Right atrium auricular region (tissue), 2 donors: Measurements from ENCODE around the gene CTBP1. TPM values are rescaled to one million over a fixed set of nuclear protein-coding genes. Genes with fewer than 3 reads are reported as not detected.
A peak's percentile ranks its signal among the peaks of the same experiment; 100 is the strongest.

Source experiments
- DNase-seq: peaks from one replicate; pipeline ENCODE4 v3.0.0-alpha.2; 2019; ENCODE audit warnings: low spot score
- H3K27ac ChIP-seq, 2 donors: fragments of 200-600 bp; sonication (generic); 1 replicate in 1 of 2; 2 replicates in 1 of 2; pipeline ENCODE4 v1.5.1; 2016 to 2019
- H3K27me3 ChIP-seq, 2 donors: fragments of 200-600 bp; sonication (generic); one replicate each; pipeline versions ENCODE4 v1.5.1 to v1.6.0; 2017 to 2019
- H3K36me3 ChIP-seq: fragments of 200-600 bp; sonication (generic); one replicate; pipeline ENCODE4 v1.5.1; 2016
- H3K4me1 ChIP-seq, 2 donors: fragments of 200-600 bp; sonication (generic); one replicate each; pipeline versions ENCODE4 v1.5.1 to v1.6.0; 2017 to 2019
- H3K4me3 ChIP-seq, 2 donors: fragments of 200-600 bp; sonication (generic); 1 replicate in 1 of 2; 2 replicates in 1 of 2; pipeline ENCODE4 v1.5.1; 2017 to 2019; ENCODE audit warnings: mild to moderate bottlenecking in 1 of 2, moderate library complexity in 1 of 2
- H3K9me3 ChIP-seq, 2 donors: fragments of 200-600 bp; sonication (generic); one replicate each; pipeline ENCODE4 v1.5.1; 2019
- total RNA-seq, 2 donors: library from RNA; depleted of rRNA; stranded (reverse); fragments of >200 nt; gene quantifications; one replicate each; pipeline ENCODE4 v1.1.0, GENCODE V29; 2016
- TF ChIP-seq, protein P1 (sequence below), 2 donors: fragments of 200-600 bp; sonication (generic); IDR thresholded peaks; one replicate each; pipeline ENCODE4 v1.5.1; 2019; ENCODE audit warnings: antibody characterized with exemption in 2 of 2

The CTBP1 gene
- total RNA-seq, 2 donors from 2014 or later: 104 to 140 TPM

- peak overlapping the region in 1 of 2 donors; percentile 48 for H3K27ac ChIP-seq
- H3K36me3 ChIP-seq: peaks cover 48% of the 10 kb centered on the region
- DNase-seq: no peak
- peaks cover 0 to 62% of the 10 kb centered on the region in 2 donors for H3K4me1 ChIP-seq
- no peak overlapping the region for H3K4me3 ChIP-seq
- H3K27me3 ChIP-seq: no peaks in the 10 kb centered on the region
- no peaks in the 10 kb centered on the region for H3K9me3 ChIP-seq
- TF ChIP-seq, protein P1, sequence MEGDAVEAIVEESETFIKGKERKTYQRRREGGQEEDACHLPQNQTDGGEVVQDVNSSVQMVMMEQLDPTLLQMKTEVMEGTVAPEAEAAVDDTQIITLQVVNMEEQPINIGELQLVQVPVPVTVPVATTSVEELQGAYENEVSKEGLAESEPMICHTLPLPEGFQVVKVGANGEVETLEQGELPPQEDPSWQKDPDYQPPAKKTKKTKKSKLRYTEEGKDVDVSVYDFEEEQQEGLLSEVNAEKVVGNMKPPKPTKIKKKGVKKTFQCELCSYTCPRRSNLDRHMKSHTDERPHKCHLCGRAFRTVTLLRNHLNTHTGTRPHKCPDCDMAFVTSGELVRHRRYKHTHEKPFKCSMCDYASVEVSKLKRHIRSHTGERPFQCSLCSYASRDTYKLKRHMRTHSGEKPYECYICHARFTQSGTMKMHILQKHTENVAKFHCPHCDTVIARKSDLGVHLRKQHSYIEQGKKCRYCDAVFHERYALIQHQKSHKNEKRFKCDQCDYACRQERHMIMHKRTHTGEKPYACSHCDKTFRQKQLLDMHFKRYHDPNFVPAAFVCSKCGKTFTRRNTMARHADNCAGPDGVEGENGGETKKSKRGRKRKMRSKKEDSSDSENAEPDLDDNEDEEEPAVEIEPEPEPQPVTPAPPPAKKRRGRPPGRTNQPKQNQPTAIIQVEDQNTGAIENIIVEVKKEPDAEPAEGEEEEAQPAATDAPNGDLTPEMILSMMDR (IDR thresholded peaks at IDR 0.05): no peak
Observed at GRCh38 chr4:1210971-1211370, 38.0 kb downstream of the CTBP1 start.

GRCh38 chr4:1210241-1210841 is 38.6 kb downstream of the CTBP1 start:
- DNase-seq: no peak
- peak overlapping the region; percentile 72 to 76 for H3K27ac ChIP-seq

GRCh38 chr4:1209821-1210220 is 39.1 kb downstream of the CTBP1 start:
- TF ChIP-seq, protein P1 (IDR thresholded peaks at IDR 0.05): no peak
- peaks cover 0 to 52% of the 10 kb centered on the region in 2 donors for H3K4me1 ChIP-seq
- DNase-seq: peak; percentile 92
- H3K36me3 ChIP-seq: peaks cover 37% of the 10 kb centered on the region
- no peak overlapping the region for H3K4me3 ChIP-seq
- H3K27me3 ChIP-seq: no peaks in the 10 kb centered on the region
- H3K9me3 ChIP-seq: no peaks in the 10 kb centered on the region
- peak overlapping the region; percentile 72 to 76 for H3K27ac ChIP-seq

More at GRCh38 chr4:1210241-1210841, 38.6 kb downstream of the CTBP1 start:
- H3K27me3 ChIP-seq: no peaks in the 10 kb centered on the region
- no peaks in the 10 kb centered on the region for H3K9me3 ChIP-seq
- peaks cover 0 to 57% of the 10 kb centered on the region in 2 donors for H3K4me1 ChIP-seq
- no peak overlapping the region for H3K4me3 ChIP-seq
- peaks cover 42% of the 10 kb centered on the region for H3K36me3 ChIP-seq
- TF ChIP-seq, protein P1 (IDR thresholded peaks at IDR 0.05): no peak

- DNase-seq: no peak
- H3K27ac ChIP-seq: peak overlapping the region; percentile 72 to 76
- peaks cover 30% of the 10 kb centered on the region for H3K36me3 ChIP-seq
- no peaks in the 10 kb centered on the region for H3K9me3 ChIP-seq
- H3K4me1 ChIP-seq: peaks cover 0 to 49% of the 10 kb centered on the region in 2 donors
- H3K27me3 ChIP-seq: no peaks in the 10 kb centered on the region
- TF ChIP-seq, protein P1 (IDR thresholded peaks at IDR 0.05): no peak
- H3K4me3 ChIP-seq: no peak overlapping the region
Observed at GRCh38 chr4:1208970-1209704, 39.8 kb downstream of the CTBP1 start.

DNA sequence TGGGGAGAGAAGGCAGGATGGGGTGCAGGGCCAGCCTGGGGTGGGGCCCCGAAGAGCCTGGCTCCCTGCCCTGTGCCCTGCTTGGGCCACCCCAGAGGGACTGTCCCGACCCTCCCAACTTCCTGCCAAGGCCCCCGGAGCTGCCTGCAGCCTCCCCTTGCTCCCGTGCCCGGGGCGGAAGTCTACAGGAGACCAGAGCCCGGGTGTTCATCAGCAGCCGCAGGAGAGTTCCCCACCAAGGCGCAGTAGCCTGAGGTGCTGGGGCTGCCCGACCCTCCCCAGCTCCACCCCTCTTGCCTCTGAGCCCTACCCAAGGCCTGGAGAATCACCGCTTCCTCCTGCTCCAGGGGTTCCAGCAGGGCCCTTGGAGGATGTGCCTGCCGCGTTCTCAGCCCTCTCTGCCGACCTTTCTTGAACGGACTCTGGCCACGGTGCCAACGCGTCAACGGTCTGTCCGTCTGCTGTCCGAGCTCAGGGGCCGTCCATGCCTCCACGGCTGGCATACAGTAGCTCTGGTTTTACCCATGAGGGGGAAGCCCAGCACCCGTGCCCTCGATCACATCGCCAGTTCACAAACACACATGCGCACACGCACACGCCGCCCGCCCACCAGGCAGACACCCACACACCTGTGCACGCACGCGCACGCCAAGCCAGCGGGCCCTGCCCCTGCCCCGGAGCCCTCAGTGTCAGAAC is 40.5 kb downstream of the CTBP1 start:
- Histone ChIP-seq H3K36me3 (peaks cover 23% of the 10 kb centered on the region), H3K4me1 (peaks cover 0 to 49% of the 10 kb centered on the region in 2 donors), H3K27ac (peak overlapping the region; percentile 55 to 76), H3K9me3 (no peaks in the 10 kb centered on the region), H3K27me3 (no peaks in the 10 kb centered on the region), H3K4me3 (no peak overlapping the region)
- TF ChIP-seq, protein P1 (IDR thresholded peaks at IDR 0.05): no peak
- DNase-seq: no peak
